ENCODE data around the gene ALDOC. TPM values are rescaled to one million over a fixed set of nuclear protein-coding genes. Genes with fewer than 3 reads are reported as not detected.
A peak's percentile ranks its signal among the peaks of the same experiment; 100 is the strongest.

Gene ALDOC
- total and polyA plus RNA-seq, 4 donors = 40.1 to 131 (median 94.8) TPM

DNA sequence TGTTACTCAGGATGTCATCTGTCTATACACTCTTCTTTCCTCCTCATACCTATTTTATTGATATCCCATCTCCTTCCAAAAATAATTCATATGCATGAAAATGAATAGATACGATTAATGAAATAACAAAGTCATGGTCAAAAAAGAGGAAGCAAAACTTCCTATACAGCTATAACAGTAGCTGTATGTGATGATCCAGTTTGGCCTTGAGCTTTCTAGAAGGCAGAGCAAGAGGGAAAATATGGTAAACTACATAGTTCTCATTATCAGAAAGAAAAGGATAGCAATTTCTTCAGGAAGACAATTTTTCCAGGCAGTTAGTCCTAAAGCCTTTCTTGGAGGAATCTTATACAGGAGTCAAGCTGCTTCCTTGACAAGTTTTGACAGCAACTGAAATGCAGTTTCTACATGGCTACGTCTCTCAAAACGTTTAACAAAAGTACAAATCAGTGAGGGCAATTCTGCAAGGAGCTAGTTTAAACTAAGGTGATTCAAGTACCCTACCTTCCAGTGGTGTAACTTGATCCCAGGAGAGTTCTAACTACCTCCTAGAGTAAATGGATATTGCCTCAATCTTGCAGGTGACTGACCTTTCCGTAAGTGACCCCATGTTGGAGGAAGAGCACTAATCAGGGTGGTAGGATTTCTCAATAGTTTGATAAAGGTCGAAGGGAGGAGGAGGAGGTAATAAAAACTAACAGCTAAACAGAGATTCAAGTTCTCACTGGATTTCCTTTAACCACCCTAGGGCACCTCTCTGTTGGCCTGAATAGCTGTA is 21.1 kb upstream of the ALDOC start (continued):
- TF ChIP-seq, protein P1, sequence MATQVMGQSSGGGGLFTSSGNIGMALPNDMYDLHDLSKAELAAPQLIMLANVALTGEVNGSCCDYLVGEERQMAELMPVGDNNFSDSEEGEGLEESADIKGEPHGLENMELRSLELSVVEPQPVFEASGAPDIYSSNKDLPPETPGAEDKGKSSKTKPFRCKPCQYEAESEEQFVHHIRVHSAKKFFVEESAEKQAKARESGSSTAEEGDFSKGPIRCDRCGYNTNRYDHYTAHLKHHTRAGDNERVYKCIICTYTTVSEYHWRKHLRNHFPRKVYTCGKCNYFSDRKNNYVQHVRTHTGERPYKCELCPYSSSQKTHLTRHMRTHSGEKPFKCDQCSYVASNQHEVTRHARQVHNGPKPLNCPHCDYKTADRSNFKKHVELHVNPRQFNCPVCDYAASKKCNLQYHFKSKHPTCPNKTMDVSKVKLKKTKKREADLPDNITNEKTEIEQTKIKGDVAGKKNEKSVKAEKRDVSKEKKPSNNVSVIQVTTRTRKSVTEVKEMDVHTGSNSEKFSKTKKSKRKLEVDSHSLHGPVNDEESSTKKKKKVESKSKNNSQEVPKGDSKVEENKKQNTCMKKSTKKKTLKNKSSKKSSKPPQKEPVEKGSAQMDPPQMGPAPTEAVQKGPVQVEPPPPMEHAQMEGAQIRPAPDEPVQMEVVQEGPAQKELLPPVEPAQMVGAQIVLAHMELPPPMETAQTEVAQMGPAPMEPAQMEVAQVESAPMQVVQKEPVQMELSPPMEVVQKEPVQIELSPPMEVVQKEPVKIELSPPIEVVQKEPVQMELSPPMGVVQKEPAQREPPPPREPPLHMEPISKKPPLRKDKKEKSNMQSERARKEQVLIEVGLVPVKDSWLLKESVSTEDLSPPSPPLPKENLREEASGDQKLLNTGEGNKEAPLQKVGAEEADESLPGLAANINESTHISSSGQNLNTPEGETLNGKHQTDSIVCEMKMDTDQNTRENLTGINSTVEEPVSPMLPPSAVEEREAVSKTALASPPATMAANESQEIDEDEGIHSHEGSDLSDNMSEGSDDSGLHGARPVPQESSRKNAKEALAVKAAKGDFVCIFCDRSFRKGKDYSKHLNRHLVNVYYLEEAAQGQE (IDR thresholded peaks at IDR 0.05) = peak; percentile 57
- TF ChIP-seq ZBTB33 (IDR thresholded peaks at IDR 0.05) = peak; percentile 46
- peak; percentile 41 to 79 for TF ChIP-seq JUND (IDR thresholded peaks at IDR 0.05)

DNA sequence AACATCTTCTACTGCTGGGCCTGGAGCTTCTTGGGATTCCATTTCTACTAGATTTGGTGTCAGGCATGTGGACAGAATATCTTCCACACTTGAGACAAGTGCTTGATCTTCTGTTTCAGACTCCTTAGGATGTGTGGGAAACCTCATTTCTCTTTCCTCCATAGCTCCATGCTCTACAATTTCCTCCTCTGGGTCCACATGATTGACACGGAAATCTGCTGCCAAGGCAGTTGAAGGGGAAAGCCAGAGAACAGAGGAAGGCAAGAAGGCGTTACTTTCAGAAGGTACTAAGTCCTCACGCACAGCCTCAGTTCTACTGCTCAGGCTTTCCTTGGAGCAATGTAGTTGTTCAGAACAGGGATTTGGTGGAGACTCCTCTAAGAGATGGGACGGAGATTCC is 15.6 kb upstream of the ALDOC start:
- 94% methylated on average over 4 of the region's 4 CpGs for WGBS
- DNase-seq (ENCODE audit: low spot score) = no peak

DNA sequence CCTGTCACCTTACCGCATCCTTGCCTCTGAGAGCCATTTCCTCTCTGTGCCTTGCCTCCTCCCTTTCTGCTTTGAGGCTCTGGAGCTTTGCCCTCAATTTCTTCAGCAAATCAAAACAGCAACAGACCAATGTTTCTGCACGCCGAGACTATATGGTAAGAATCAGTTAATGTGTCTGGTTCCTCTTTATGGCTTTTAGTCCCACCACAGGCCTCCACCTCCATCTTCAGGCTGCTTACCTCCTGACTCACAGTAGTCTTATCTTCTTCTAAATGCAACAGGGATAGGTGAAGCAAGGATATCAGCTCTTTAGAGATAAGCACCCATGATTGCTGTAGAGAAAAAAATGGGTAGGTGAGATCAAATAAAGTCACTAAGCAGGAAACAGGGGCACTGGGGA is 9.2 kb upstream of the ALDOC start:
- DNase-seq (ENCODE audit: low spot score) = no peak
- no peaks in the 10 kb centered on the region for H3K9me3 ChIP-seq (ENCODE audit: control insufficient read depth in 4 of 4, low read length in 3 of 4)
- H3K27ac ChIP-seq (ENCODE audit: low read depth in 1 of 2, low read length in 2 of 2) = no peak overlapping the region
- no peak overlapping the region for H3K4me3 ChIP-seq (ENCODE audit: low read depth in 1 of 3, low read length in 3 of 3)
- no peaks in the 10 kb centered on the region for H3K4me1 ChIP-seq (ENCODE audit: control insufficient read depth in 4 of 4, insufficient read depth in 4 of 4, low read length in 3 of 4)
- WGBS = 98% methylated on average over 3 of the region's 3 CpGs
- peaks cover 8 to 38% (median 30%) of the 10 kb centered on the region in 4 donors for H3K36me3 ChIP-seq (ENCODE audit: control insufficient read depth in 4 of 4, insufficient read depth in 3 of 4, low read depth in 1 of 4, low read length in 3 of 4)
- TF ChIP-seq FOXA1 (IDR thresholded peaks at IDR 0.05) (no peak), SP1 (IDR thresholded peaks at IDR 0.05) (no peak), FOXA2 (IDR thresholded peaks at IDR 0.05) (no peak), YY1 (IDR thresholded peaks at IDR 0.05) (no peak), GABPA (IDR thresholded peaks at IDR 0.05 in 1 of 2, conservative IDR thresholded peaks at IDR 0.05 in 1 of 2) (no peak)
- H3K9ac ChIP-seq (ENCODE audit: low read depth in 1 of 2, low read length in 2 of 2) = no peak overlapping the region
- H3K27me3 ChIP-seq (ENCODE audit: control insufficient read depth in 4 of 4, insufficient read depth in 4 of 4, low read length in 3 of 4) = no peaks in the 10 kb centered on the region

More for the DNA sequence above, 15.6 kb upstream of the ALDOC start:
- Histone ChIP-seq H3K27ac (ENCODE audit: low read depth in 1 of 2, low read length in 2 of 2) (no peak overlapping the region), H3K9ac (ENCODE audit: low read depth in 1 of 2, low read length in 2 of 2) (no peak overlapping the region), H3K36me3 (ENCODE audit: control insufficient read depth in 4 of 4, insufficient read depth in 3 of 4, low read depth in 1 of 4, low read length in 3 of 4) (peaks cover 0 to 20% (median 10%) of the 10 kb centered on the region in 4 donors), H3K4me3 (ENCODE audit: low read depth in 1 of 3, low read length in 3 of 3) (no peak overlapping the region), H3K4me1 (ENCODE audit: control insufficient read depth in 4 of 4, insufficient read depth in 4 of 4, low read length in 3 of 4) (peaks cover under 1 to 2% (median 1%) of the 10 kb centered on the region in 4 donors), H3K9me3 (ENCODE audit: control insufficient read depth in 4 of 4, low read length in 3 of 4) (no peaks in the 10 kb centered on the region), H3K27me3 (ENCODE audit: control insufficient read depth in 4 of 4, insufficient read depth in 4 of 4, low read length in 3 of 4) (no peaks in the 10 kb centered on the region)
- TF ChIP-seq FOXA2 (IDR thresholded peaks at IDR 0.05) = no peak

GRCh38 chr17:28584434-28584833 is 7.7 kb upstream of the ALDOC start:
- Histone ChIP-seq H3K4me3 (ENCODE audit: low read depth in 1 of 3, low read length in 3 of 3) (no peak overlapping the region), H3K27me3 (ENCODE audit: control insufficient read depth in 4 of 4, insufficient read depth in 4 of 4, low read length in 3 of 4) (no peaks in the 10 kb centered on the region), H3K36me3 (ENCODE audit: control insufficient read depth in 4 of 4, insufficient read depth in 3 of 4, low read depth in 1 of 4, low read length in 3 of 4) (peaks cover 8 to 38% (median 30%) of the 10 kb centered on the region in 4 donors), H3K4me1 (ENCODE audit: control insufficient read depth in 4 of 4, insufficient read depth in 4 of 4, low read length in 3 of 4) (no peaks in the 10 kb centered on the region), H3K9ac (ENCODE audit: low read depth in 1 of 2, low read length in 2 of 2) (no peak overlapping the region), H3K9me3 (ENCODE audit: control insufficient read depth in 4 of 4, low read length in 3 of 4) (no peaks in the 10 kb centered on the region), H3K27ac (ENCODE audit: low read depth in 1 of 2, low read length in 2 of 2) (no peak overlapping the region)
- DNase-seq (ENCODE audit: low spot score) = no peak
- 93% methylated on average over 3 of the region's 3 CpGs for WGBS
- TF ChIP-seq EGR1 (IDR thresholded peaks at IDR 0.05; ENCODE audit: low read depth in 2 of 2) (no peak), FOXA2 (IDR thresholded peaks at IDR 0.05) (no peak), HNF4A (conservative IDR thresholded peaks at IDR 0.05) (no peak), FOXA1 (IDR thresholded peaks at IDR 0.05) (no peak), ZBTB33 (IDR thresholded peaks at IDR 0.05) (no peak), TAF1 (conservative IDR thresholded peaks at IDR 0.05) (no peak), MAX (IDR thresholded peaks at IDR 0.05) (no peak), NR2F2 (IDR thresholded peaks at IDR 0.05) (no peak), HNF4G (IDR thresholded peaks at IDR 0.05) (no peak), CTCF (IDR thresholded peaks at IDR 0.05; ENCODE audit: low read depth, low read length, missing input control) (no peak), SP1 (IDR thresholded peaks at IDR 0.05) (no peak), RAD21 (IDR thresholded peaks at IDR 0.05) (no peak)

Measured in liver (tissue), 9 donors.